A549 (cell line): ENCODE results near the gene SLC29A3.

ENCODE experiments used
- GATA3 ChIP-seq: IDR thresholded peaks from 2 replicates; pipeline ENCODE4 v1.6.1; 2012; ENCODE audit warnings: borderline replicate concordance
- JUNB ChIP-seq: fragments of >200 bp; sonication (Bioruptor Twin); formaldehyde crosslinking; IDR thresholded peaks from 2 replicates; pipeline ENCODE4 v1.6.1; 2016
- TP53 ChIP-seq: fragments of 250-450 bp; sonication (Bioruptor Pico); IDR thresholded peaks from 2 replicates; pipeline ENCODE4 v1.5.0; 2021; ENCODE audit warnings: mild to moderate bottlenecking, moderate library complexity
- ZNF302 ChIP-seq: fragments of 250-450 bp; sonication (Bioruptor Pico); IDR thresholded peaks from 2 replicates; pipeline ENCODE4 v1.9.0; 2021; ENCODE audit warnings: inconsistent platforms, mild to moderate bottlenecking, moderate library complexity
- TF ChIP-seq, protein P1 (sequence below): fragments of >200 bp; sonication (Bioruptor Twin); formaldehyde crosslinking; IDR thresholded peaks from 3 replicates; pipeline ENCODE4 v1.5.1; 2016

DNA sequence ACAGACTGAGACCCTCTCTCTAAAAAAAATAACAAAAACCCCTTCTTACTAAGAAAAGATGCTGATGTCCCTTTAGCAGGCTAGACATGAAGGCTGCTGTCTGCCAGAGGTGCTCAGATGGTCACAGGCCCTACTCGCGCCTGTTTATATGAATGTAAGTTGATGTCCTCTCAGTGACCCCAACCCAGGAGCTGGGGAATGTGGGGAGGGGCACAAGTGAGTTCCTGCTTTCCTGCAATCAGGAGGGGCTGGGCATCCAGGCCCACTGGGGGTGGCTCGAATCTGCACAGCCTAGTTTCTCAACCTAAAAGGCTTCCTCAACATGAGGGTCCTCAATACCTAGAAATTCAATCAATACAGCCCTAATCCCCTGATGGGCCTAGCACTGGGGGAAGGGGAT lies 12.1 kb upstream of the SLC29A3 start:
- no peak for TF ChIP-seq TP53 (CRISPR knock-in tag)
- TF ChIP-seq, protein P1, sequence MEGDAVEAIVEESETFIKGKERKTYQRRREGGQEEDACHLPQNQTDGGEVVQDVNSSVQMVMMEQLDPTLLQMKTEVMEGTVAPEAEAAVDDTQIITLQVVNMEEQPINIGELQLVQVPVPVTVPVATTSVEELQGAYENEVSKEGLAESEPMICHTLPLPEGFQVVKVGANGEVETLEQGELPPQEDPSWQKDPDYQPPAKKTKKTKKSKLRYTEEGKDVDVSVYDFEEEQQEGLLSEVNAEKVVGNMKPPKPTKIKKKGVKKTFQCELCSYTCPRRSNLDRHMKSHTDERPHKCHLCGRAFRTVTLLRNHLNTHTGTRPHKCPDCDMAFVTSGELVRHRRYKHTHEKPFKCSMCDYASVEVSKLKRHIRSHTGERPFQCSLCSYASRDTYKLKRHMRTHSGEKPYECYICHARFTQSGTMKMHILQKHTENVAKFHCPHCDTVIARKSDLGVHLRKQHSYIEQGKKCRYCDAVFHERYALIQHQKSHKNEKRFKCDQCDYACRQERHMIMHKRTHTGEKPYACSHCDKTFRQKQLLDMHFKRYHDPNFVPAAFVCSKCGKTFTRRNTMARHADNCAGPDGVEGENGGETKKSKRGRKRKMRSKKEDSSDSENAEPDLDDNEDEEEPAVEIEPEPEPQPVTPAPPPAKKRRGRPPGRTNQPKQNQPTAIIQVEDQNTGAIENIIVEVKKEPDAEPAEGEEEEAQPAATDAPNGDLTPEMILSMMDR: no peak
- no peak for TF ChIP-seq JUNB
- TF ChIP-seq ZNF302 (CRISPR knock-in tag): no peak
- no peak for TF ChIP-seq GATA3
